ENCODE results near the gene ASAP2.

- TF ChIP-seq CTCF (IDR thresholded peaks at IDR 0.05; ENCODE audit: insufficient read depth, low read length), result no peak
- TF ChIP-seq POLR2AphosphoS5 (IDR thresholded peaks at IDR 0.05; ENCODE audit: low read depth), result no peak
Measured at GRCh38 chr2:9211496-9211895, 4.9 kb downstream of the ASAP2 start.
